ENCODE data around the gene BTBD7.

The BTBD7 gene

DNA sequence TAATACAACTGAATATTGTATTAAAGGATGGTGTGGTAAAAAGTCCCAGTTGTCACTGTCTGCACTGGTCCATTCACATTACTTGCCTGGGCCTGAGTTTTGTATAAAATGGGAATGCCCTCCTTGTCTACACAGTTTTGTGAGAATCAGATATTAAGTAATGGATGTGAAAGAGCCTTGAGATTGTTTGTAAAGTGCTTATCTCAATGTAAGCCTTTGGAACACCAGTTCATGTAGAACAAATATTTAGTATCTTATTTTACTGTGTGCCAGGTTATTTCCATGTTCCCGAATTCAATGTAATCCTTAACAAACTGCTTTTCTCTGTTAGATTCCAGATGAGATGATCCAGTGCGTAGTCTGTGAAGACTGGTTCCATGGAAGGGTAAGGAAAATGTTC, 118.2 kb downstream of the BTBD7 start:
- no peak overlapping the region for H3K4me3 ChIP-seq (ENCODE audit: low read length)
- TF ChIP-seq, protein P1, sequence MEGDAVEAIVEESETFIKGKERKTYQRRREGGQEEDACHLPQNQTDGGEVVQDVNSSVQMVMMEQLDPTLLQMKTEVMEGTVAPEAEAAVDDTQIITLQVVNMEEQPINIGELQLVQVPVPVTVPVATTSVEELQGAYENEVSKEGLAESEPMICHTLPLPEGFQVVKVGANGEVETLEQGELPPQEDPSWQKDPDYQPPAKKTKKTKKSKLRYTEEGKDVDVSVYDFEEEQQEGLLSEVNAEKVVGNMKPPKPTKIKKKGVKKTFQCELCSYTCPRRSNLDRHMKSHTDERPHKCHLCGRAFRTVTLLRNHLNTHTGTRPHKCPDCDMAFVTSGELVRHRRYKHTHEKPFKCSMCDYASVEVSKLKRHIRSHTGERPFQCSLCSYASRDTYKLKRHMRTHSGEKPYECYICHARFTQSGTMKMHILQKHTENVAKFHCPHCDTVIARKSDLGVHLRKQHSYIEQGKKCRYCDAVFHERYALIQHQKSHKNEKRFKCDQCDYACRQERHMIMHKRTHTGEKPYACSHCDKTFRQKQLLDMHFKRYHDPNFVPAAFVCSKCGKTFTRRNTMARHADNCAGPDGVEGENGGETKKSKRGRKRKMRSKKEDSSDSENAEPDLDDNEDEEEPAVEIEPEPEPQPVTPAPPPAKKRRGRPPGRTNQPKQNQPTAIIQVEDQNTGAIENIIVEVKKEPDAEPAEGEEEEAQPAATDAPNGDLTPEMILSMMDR (conservative IDR thresholded peaks at IDR 0.05; ENCODE audit: low read depth, low read length): no peak
- DNase-seq (ENCODE audit: low read depth): no peak

DNA sequence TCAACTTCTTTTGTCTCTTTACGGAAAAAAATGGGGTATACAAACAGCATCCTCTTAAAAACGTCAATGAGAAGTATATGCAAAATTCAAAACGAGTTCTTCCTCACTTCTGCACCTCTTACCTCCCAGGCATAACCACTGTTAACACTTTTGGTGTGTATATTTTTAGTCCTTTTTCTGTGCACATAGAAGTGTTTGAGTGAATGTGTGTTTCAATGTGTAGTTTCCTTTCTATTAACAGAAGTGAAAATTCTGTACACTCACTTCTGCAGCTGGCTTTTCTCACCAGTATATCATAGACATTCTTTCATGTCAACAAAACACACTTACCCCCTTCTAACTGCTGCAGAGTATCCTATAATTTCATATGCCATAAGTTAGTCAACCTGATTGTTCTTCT, 120.4 kb downstream of the BTBD7 start:
- DNase-seq (ENCODE audit: low read depth): no peak
- H3K4me3 ChIP-seq (ENCODE audit: low read length): no peak overlapping the region
- TF ChIP-seq, protein P1 (conservative IDR thresholded peaks at IDR 0.05; ENCODE audit: low read depth, low read length): no peak

DNA sequence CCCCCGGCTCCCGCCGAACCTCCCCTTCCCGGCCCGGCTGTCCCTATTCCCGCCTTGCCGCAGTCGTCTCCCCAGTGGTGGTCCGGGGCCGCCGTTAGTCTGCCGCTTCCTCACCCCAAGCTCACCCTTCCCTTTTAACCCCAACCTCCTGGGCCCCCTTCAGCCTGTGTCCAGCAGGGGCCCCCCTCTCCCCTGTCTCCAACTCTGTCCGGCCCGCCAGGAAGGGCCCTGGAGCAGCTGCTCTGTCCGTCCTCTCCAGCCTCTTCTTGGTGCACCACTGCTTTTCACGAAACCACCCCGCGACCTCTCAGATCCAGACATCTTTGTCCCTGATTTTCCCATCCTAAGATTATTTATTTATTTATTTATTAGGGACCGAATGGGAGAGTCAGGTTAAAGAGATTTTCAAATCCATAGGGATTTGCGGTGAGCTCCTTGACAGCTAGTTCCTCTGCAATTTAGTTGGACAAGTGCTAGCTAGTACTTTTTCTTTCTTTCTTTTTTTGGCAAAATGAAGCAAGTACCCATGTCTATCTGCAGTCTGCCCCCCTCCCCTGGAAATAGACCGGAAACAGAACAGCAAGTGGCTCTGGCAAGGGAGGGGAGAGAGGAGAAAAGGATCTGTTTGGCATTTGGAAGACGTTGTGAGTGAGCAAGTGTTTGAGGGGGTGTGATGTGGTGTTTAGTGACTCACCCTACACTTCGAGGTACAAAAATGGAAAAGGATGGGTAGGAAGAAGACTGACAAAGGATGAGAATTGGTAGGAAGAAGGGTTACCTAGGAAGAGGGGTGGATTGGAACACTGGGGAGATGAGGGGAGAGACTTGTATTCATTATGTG, 125.1 kb downstream of the BTBD7 start:
- TF ChIP-seq, protein P1 (conservative IDR thresholded peaks at IDR 0.05; ENCODE audit: low read depth, low read length): peak; percentile 57
- no peak for DNase-seq (ENCODE audit: low read depth)
- H3K4me3 ChIP-seq (ENCODE audit: low read length): peak overlapping the region; percentile 71

DNA sequence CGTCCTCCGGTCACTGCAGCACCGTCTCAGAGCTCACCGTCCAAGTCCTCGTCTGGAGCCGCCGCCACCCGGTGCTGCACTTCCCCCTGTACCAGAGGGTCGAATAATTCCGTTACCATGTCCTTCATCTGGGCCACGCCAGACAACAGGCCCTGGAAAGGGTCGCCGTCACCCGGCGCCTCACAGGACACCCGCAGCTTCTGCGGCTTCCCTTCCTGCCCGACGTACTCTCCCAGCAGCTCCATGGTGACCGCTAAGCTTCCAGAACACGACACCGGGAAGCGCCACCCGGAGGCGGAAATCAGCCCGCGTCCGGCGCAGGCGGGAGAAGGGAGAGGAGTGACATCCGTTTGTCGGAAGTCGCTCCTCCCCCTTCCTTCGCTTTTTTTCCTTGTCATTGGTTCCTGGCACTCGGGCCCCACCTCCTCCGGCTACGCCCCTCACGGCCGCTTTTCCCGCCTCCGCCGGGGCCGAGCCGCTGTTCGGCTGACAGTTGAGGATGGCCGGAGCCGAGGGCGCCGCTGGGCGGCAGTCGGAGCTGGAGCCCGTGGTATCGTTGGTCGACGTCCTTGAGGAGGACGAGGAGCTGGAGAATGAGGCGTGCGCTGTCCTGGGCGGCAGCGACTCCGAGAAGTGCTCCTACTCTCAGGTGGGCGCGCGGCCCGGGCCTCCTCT, 125.9 kb downstream of the BTBD7 start, which contains the start of the genes GON7 and UBR7:
GON7 (minus strand) TSS at position 273 of the 675 bp plus-strand sequence; CDS start at position 245, 28 bp downstream.
UBR7 (plus strand) TSS at position 464 of the 675 bp plus-strand sequence; CDS start at position 500, 36 bp downstream.
- TF ChIP-seq, protein P1 (conservative IDR thresholded peaks at IDR 0.05; ENCODE audit: low read depth, low read length): peak; percentile 20
- H3K4me3 ChIP-seq (ENCODE audit: low read length): peak within 1 kb of the TSS; percentile 71
- peak; percentile 89 for DNase-seq (ENCODE audit: low read depth)

DNA sequence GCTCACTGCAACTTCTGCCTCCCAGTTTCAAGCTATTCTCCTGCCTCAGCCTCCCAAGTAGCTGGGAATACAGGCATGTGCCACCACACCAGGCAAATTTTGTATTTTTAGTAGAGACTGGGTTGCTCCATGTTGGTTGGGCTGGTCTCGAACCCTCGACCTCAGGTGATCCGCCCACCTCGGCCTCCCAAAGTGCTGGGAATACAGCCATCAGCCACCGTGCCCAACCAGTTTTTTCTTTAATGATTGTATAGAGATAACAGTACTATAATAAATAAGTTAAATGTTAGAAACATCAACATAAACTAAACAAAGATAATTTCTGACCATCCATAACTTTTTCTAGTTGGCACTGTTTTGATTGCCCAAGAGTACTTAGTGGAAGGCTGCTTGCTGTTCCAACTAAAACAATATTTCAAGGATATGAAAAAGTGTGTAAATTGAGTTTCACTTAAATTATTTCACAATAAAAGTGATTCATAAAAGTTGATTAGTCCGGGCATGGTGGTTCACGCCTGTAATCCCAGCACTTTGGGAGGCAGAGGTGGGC, 131.6 kb downstream of the BTBD7 start:
- TF ChIP-seq, protein P1 (conservative IDR thresholded peaks at IDR 0.05; ENCODE audit: low read depth, low read length): no peak
- H3K4me3 ChIP-seq (ENCODE audit: low read length): no peak overlapping the region
- DNase-seq (ENCODE audit: low read depth): no peak

DNA sequence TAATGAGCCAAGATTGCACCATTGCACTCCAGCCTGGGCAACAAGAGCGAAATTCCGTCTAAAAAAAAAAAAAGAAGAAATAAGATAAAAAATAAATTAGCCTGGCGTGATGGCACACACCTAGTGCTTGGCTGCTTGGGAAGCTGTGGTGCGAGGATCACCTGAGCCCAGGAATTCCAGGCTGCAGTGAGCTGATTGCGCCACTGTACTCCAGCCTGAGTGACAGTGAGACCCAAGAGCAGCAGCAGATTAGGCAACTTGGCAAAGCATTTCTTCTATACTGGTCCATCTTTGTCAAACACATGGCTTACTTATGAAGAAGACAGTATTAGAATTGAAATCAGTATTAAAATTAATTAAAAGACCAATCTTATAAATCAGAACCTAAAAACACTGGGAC, 132.3 kb downstream of the BTBD7 start:
- H3K4me3 ChIP-seq (ENCODE audit: low read length): no peak overlapping the region
- TF ChIP-seq, protein P1 (conservative IDR thresholded peaks at IDR 0.05; ENCODE audit: low read depth, low read length): no peak
- no peak for DNase-seq (ENCODE audit: low read depth)
